K562 (cell line): ENCODE measurements around the gene THADA.

Source experiments
- EP300 ChIP-seq: IDR thresholded peaks from 2 replicates; pipeline ENCODE4 v1.6.1; 2012; ENCODE audit warnings: low read length, improper control_type of control experiment
- SMARCC2 ChIP-seq: fragments of 450-650 bp; IDR thresholded peaks from 2 replicates; pipeline ENCODE4 v1.6.1; 2017; ENCODE audit warnings: antibody characterized with exemption, moderate library complexity, mild to moderate bottlenecking, low read depth
- TF ChIP-seq, protein P1 (sequence below), 3 experiments: IDR thresholded peaks in 2 of 3; conservative IDR thresholded peaks in 1 of 3; 2 replicates each; pipeline ENCODE4 v1.5.1; 2011 to 2012; ENCODE audit warnings: low read length in 3 of 3, mild to moderate bottlenecking in 3 of 3, control low read depth in 2 of 3, improper control_type of control experiment in 1 of 3, inconsistent platforms in 1 of 3, low read depth in 1 of 3, mixed read lengths in 1 of 3, moderate library complexity in 1 of 3; ENCODE audit not compliant: insufficient read depth in 2 of 3

DNA sequence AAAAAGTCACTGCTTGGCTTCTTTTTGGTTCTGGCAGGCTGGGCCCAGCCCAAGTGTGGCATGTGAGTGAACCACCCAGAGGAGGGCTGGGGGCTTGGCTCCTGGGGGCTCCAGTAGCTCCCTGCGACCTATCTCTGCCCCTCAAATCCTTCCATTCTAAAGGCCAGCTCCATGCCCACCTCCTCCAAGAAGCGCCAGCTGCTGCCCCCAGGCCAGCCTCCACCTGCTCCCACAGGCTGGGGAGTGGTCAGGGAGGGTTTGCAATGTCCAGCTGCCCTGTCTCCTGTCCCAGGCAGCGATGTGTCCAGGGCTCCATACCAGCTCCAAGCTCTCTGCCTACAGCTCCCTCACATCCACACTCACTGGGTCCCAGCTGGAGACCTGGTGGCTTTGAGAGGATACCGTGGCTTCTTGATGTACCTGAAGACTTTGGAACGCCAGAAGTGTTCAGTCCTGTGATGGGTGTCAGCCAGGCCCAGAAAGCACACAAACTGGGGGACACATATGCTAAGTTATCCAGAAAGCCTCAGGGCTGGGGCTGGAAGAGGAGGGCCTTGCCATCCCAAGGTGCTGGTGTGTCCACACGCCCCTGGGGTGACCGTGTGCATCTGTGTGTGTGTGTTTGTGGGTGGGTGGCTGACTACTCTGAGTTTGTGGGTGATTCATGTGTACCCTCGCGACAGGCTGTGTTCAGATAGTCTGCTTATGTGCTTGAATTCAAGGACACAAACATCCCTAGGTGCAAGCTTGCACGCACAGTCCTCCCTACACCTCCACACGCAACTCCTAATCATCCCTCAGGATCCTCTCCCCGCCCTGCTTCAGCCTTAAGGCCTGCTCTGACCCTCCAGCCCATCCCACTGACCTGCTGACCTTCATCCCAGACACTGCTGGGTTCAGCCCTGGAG lies 402.8 kb downstream of the THADA start:
- TF ChIP-seq SMARCC2: no peak
- TF ChIP-seq, protein P1, sequence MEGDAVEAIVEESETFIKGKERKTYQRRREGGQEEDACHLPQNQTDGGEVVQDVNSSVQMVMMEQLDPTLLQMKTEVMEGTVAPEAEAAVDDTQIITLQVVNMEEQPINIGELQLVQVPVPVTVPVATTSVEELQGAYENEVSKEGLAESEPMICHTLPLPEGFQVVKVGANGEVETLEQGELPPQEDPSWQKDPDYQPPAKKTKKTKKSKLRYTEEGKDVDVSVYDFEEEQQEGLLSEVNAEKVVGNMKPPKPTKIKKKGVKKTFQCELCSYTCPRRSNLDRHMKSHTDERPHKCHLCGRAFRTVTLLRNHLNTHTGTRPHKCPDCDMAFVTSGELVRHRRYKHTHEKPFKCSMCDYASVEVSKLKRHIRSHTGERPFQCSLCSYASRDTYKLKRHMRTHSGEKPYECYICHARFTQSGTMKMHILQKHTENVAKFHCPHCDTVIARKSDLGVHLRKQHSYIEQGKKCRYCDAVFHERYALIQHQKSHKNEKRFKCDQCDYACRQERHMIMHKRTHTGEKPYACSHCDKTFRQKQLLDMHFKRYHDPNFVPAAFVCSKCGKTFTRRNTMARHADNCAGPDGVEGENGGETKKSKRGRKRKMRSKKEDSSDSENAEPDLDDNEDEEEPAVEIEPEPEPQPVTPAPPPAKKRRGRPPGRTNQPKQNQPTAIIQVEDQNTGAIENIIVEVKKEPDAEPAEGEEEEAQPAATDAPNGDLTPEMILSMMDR (IDR thresholded peaks at IDR 0.05 in 2 of 3, conservative IDR thresholded peaks at IDR 0.05 in 1 of 3; ENCODE audit: insufficient read depth in 2 of 3, low read depth in 1 of 3, low read length in 3 of 3): no peak
- TF ChIP-seq EP300: no peak
